Measurements from ENCODE around the gene MPL. TPM values are rescaled to one million over a fixed set of nuclear protein-coding genes. Genes with fewer than 3 reads are reported as not detected.

MPL gene
- total and polyA plus RNA-seq, 2 of the 8 experiments (the other 6 are each of a cell fraction or from before 2014, with no cell fraction given): 0.08 TPM; not detected in 1

GRCh38 chr1:43357251-43357650, 19.6 kb downstream of the MPL start:
- Histone ChIP-seq H3K4me3 (ENCODE audit: extremely low read depth in 1 of 4, insufficient read depth in 2 of 4, low read depth in 3 of 4, low read length in 4 of 4) (no peak overlapping the region), H4K20me1 (replicated peaks in 1 of 2; ENCODE audit: control insufficient read depth in 1 of 2, insufficient read depth in 2 of 2, low read length in 2 of 2) (peaks cover 7 to 10% of the 10 kb centered on the region in 2 experiments), H2BK15ac (ENCODE audit: low read length) (no peak overlapping the region), H4K5ac (ENCODE audit: insufficient read length, low read depth, low read length) (no peak overlapping the region), H3K9ac (replicated peaks in 1 of 4; ENCODE audit: extremely low read depth in 1 of 4, low read depth in 3 of 4, low read length in 3 of 4) (no peak overlapping the region), H2BK5ac (ENCODE audit: low read depth, low read length) (no peak overlapping the region), H4K91ac (replicated peaks; ENCODE audit: insufficient read length, low read length) (no peak overlapping the region), H3K4ac (replicated peaks; ENCODE audit: insufficient read length, low read depth, low read length) (no peak overlapping the region), H4K8ac (ENCODE audit: extremely low read depth, insufficient read depth, low read length) (no peak overlapping the region), H3K9me3 (ENCODE audit: insufficient read depth in 2 of 2, low read depth in 1 of 2, low read length in 1 of 2) (no peaks in the 10 kb centered on the region), H3K23ac (ENCODE audit: insufficient read length) (no peak overlapping the region), H3K79me1 (ENCODE audit: low read depth, low read length) (peaks cover 11% of the 10 kb centered on the region), H3K23me2 (ENCODE audit: low read depth, low read length) (peaks cover 7% of the 10 kb centered on the region), H3K18ac (ENCODE audit: extremely low read depth, low read length) (no peak overlapping the region), H2BK12ac (ENCODE audit: low read depth, low read length) (no peak overlapping the region), H3K36me3 (ENCODE audit: control insufficient read depth in 2 of 4, insufficient read depth in 4 of 4, low read length in 3 of 4) (peaks cover 16 to 28% (median 23%) of the 10 kb centered on the region in 4 experiments), H3K56ac (replicated peaks; ENCODE audit: insufficient read length, low read depth, low read length) (no peak overlapping the region), H2BK20ac (ENCODE audit: low read length) (no peak overlapping the region), H2AFZ (ENCODE audit: low read length) (no peak overlapping the region), H3K79me2 (ENCODE audit: control insufficient read depth in 1 of 2, insufficient read depth in 2 of 2, low read length in 2 of 2) (peaks cover 10 to 27% of the 10 kb centered on the region in 2 experiments), H3K27me3 (replicated peaks in 1 of 4; ENCODE audit: control insufficient read depth in 3 of 4, extremely low read depth in 1 of 4, insufficient read depth in 3 of 4, low read length in 3 of 4) (no peaks in the 10 kb centered on the region), H2BK120ac (replicated peaks; ENCODE audit: low read depth, low read length) (no peak overlapping the region), H3K4me2 (ENCODE audit: insufficient read depth in 1 of 2, low read depth in 2 of 2, low read length in 2 of 2) (peak overlapping the region in 1 of 2 experiments; percentile 72; a peak in 1 of 4 replicates), H3K14ac (ENCODE audit: insufficient read length) (no peak overlapping the region), H3K4me1 (replicated peaks in 1 of 4; ENCODE audit: control insufficient read depth in 3 of 4, insufficient read depth in 4 of 4, low read length in 3 of 4) (peaks cover 5 to 14% (median 8%) of the 10 kb centered on the region in 4 experiments), H3K27ac (ENCODE audit: low read depth, low read length) (no peak overlapping the region), H2AK5ac (ENCODE audit: low read depth, low read length) (no peak overlapping the region)
- FAIRE-seq: no peak
- no peak for DNase-seq (ENCODE audit: low read depth in 1 of 2, low spot score in 2 of 2)
- ChIA-PET POLR2A (ENCODE audit: partially characterized antibody) (interaction anchor here (1.2 to 2.5 kb wide), 7 partner anchors 8 to 293 kb away, joined by 4 to 37 read pairs (median 13); partner anchors contain the start of genes C1orf210, ELOVL1 and KDM4A), CTCF (ENCODE audit: partially characterized antibody) (interaction anchor here (0.6 to 2.4 kb wide), 10 partner anchors 9 to 577 kb away, joined by 3 to 15 read pairs (median 5); partner anchors contain the start of genes C1orf210 and ELOVL1)
- WGBS, 2 experiments (ENCODE audit: extremely low coverage in 1 of 2, insufficient coverage in 1 of 2, insufficient read length in 1 of 2, insufficient replicate concordance in 2 of 2, low coverage in 1 of 2, low lambda C conversion rate in 2 of 2, missing lambda C conversion rate in 1 of 2): 84% methylated on average over 3 of the region's 4 CpGs; no CpG with 5 or more reads in 1 of the 2 experiments
- TF ChIP-seq KDM1A (IDR thresholded peaks at IDR 0.05; ENCODE audit: borderline replicate concordance, low read length): no peak
- TF ChIP-seq SRF (IDR thresholded peaks at IDR 0.05; ENCODE audit: low read depth, low read length): no peak
- no peak for TF ChIP-seq JUN (IDR thresholded peaks at IDR 0.05; ENCODE audit: low read depth, low read length)
- no peak for TF ChIP-seq YY1 (IDR thresholded peaks at IDR 0.05; ENCODE audit: low read depth, low read length)
- TF ChIP-seq RFX5 (IDR thresholded peaks at IDR 0.05; ENCODE audit: borderline replicate concordance, low read depth, low read length): no peak
- TF ChIP-seq ASH2L (IDR thresholded peaks at IDR 0.05; ENCODE audit: low read length): no peak
- no peak for TF ChIP-seq CHD1 (IDR thresholded peaks at IDR 0.05; ENCODE audit: low read depth, low read length)
- no peak for TF ChIP-seq RNF2 (IDR thresholded peaks at IDR 0.05; ENCODE audit: borderline replicate concordance, low read depth, low read length, missing control alignments, poor library complexity, severe bottlenecking)
- TF ChIP-seq CBX8 (IDR thresholded peaks at IDR 0.05; ENCODE audit: borderline replicate concordance, low read depth, low read length): no peak
- TF ChIP-seq PHF8 (conservative IDR thresholded peaks at IDR 0.05; ENCODE audit: low read depth, low read length): no peak
- no peak for TF ChIP-seq TAF1 (IDR thresholded peaks at IDR 0.05; ENCODE audit: low read depth, low read length)
- TF ChIP-seq TEAD4 (IDR thresholded peaks at IDR 0.05; ENCODE audit: low read depth, low read length): no peak
- no peak for TF ChIP-seq KDM4A (IDR thresholded peaks at IDR 0.05; ENCODE audit: low read depth, low read length, severe bottlenecking)
